Trophoblast cell (in vitro differentiated cells and primary cell): Measurements from ENCODE around the gene SKAP1.

Source experiments
- DNase-seq, 2 donors: peaks; one replicate each; pipeline ENCODE4 v3.0.0-alpha.2; 2016
- H2AFZ ChIP-seq: 2 replicates; pipeline ENCODE4 v1.6.1; 2013; ENCODE audit warnings: low read length, moderate library complexity, mild to moderate bottlenecking; ENCODE audit not compliant: insufficient read depth, poor library complexity
- H2AK5ac ChIP-seq: 2 replicates; pipeline ENCODE4 v1.6.1; 2013; ENCODE audit warnings: mild to moderate bottlenecking, low read length
- H2BK120ac ChIP-seq: 2 replicates; pipeline ENCODE4 v1.6.1; 2013; ENCODE audit warnings: low read length, mild to moderate bottlenecking, moderate library complexity; ENCODE audit not compliant: insufficient read depth, poor library complexity
- H2BK12ac ChIP-seq: 2 replicates; pipeline ENCODE4 v1.6.1; 2013; ENCODE audit warnings: mild to moderate bottlenecking, low read length, moderate library complexity
- H2BK5ac ChIP-seq: 2 replicates; pipeline ENCODE4 v1.6.1; 2013; ENCODE audit warnings: low read length, low read depth, moderate library complexity, mild to moderate bottlenecking; ENCODE audit not compliant: poor library complexity
- H3K14ac ChIP-seq: 2 replicates; pipeline ENCODE4 v1.6.1; 2013; ENCODE audit warnings: mild to moderate bottlenecking, low read length
- H3K18ac ChIP-seq: 2 replicates; pipeline ENCODE4 v1.6.1; 2013; ENCODE audit warnings: mild to moderate bottlenecking, low read length
- H3K23ac ChIP-seq: 2 replicates; pipeline ENCODE4 v1.6.1; 2013; ENCODE audit warnings: low read length
- H3K27ac ChIP-seq: 2 replicates; pipeline ENCODE4 v1.5.1; 2013; ENCODE audit warnings: low read depth, mild to moderate bottlenecking, inconsistent platforms, low read length, moderate library complexity
- H3K27me3 ChIP-seq: 2 replicates; pipeline ENCODE4 v1.6.1; 2013; ENCODE audit warnings: inconsistent platforms, mild to moderate bottlenecking, low read length, moderate library complexity; ENCODE audit not compliant: insufficient read depth
- H3K36me3 ChIP-seq, 2 experiments: 1 replicate in 1 of 2; 2 replicates in 1 of 2; pipeline ENCODE4 v1.6.1; 2013; ENCODE audit warnings: low read length in 2 of 2, mild to moderate bottlenecking in 2 of 2, moderate library complexity in 1 of 2; ENCODE audit not compliant: insufficient read depth in 2 of 2, control insufficient read depth in 1 of 2
- H3K4ac ChIP-seq: 2 replicates; pipeline ENCODE4 v1.6.1; 2013; ENCODE audit warnings: low read depth, mild to moderate bottlenecking, low read length, moderate library complexity
- H3K4me1 ChIP-seq, 2 experiments: 1 replicate in 1 of 2; 2 replicates in 1 of 2; pipeline ENCODE4 v1.6.1; 2013; ENCODE audit warnings: low read length in 2 of 2, mild to moderate bottlenecking in 2 of 2, moderate library complexity in 1 of 2; ENCODE audit not compliant: insufficient read depth in 2 of 2, control insufficient read depth in 1 of 2
- H3K4me2 ChIP-seq: 2 replicates; pipeline ENCODE4 v1.6.1; 2013; ENCODE audit warnings: inconsistent platforms, mild to moderate bottlenecking, low read length, moderate library complexity
- H3K4me3 ChIP-seq: 2 replicates; pipeline ENCODE4 v1.5.1; 2013; ENCODE audit warnings: mild to moderate bottlenecking, low read depth, low read length, inconsistent platforms
- H3K79me1 ChIP-seq: one replicate; pipeline ENCODE4 v1.6.1; 2013; ENCODE audit warnings: low read length
- H3K79me2 ChIP-seq: 2 replicates; pipeline ENCODE4 v1.6.1; 2013; ENCODE audit warnings: low read length, mild to moderate bottlenecking; ENCODE audit not compliant: control insufficient read depth, insufficient read depth, poor library complexity
- H3K9ac ChIP-seq: 2 replicates; pipeline ENCODE4 v1.6.1; 2013; ENCODE audit warnings: mild to moderate bottlenecking, low read length
- H3K9me3 ChIP-seq: 2 replicates; pipeline ENCODE4 v1.6.1; 2013; ENCODE audit warnings: low read depth, mild to moderate bottlenecking, control low read depth, inconsistent platforms, low read length; ENCODE audit not compliant: insufficient read depth
- H4K12ac ChIP-seq: 2 replicates; pipeline ENCODE4 v1.6.1; 2013; ENCODE audit warnings: low read depth, mild to moderate bottlenecking, low read length, moderate library complexity
- H4K8ac ChIP-seq: 2 replicates; pipeline ENCODE4 v1.6.1; 2013; ENCODE audit warnings: low read depth, mild to moderate bottlenecking, low read length, moderate library complexity
- H4K91ac ChIP-seq: one replicate; pipeline ENCODE4 v1.6.1; 2013; ENCODE audit warnings: low read depth, mild to moderate bottlenecking, low read length, moderate library complexity
- WGBS: extraction: QIAGEN DNeasy Blood & Tissue Kit; methylation state at CpG from one replicate; pipeline ENCODE4 v1.1.7; 2013; ENCODE audit warnings: missing lambda C conversion rate; ENCODE audit not compliant: insufficient read length, insufficient coverage; ENCODE audit errors: extremely low coverage; 5-methylcytosine and 5-hydroxymethylcytosine counted together

SKAP1 gene

GRCh38 chr17:48139944-48140343 lies 290.1 kb downstream of the SKAP1 start:
- Histone ChIP-seq H2BK12ac (no peak overlapping the region), H3K79me1 (no peaks in the 10 kb centered on the region), H3K14ac (no peak overlapping the region), H3K4me2 (no peak overlapping the region), H4K91ac (no peak overlapping the region), H2BK120ac (no peak overlapping the region), H3K23ac (no peak overlapping the region), H2AFZ (no peak overlapping the region), H3K36me3 (no peaks in the 10 kb centered on the region), H3K9me3 (no peaks in the 10 kb centered on the region), H3K4ac (no peak overlapping the region), H3K18ac (no peak overlapping the region), H4K8ac (no peak overlapping the region), H2BK5ac (no peak overlapping the region), H2AK5ac (no peak overlapping the region), H3K79me2 (no peaks in the 10 kb centered on the region), H3K4me3 (no peak overlapping the region), H3K27ac (no peak overlapping the region), H3K27me3 (no peaks in the 10 kb centered on the region), H3K4me1 (no peaks in the 10 kb centered on the region), H4K12ac (no peak overlapping the region), H3K9ac (no peak overlapping the region)
- WGBS, result no CpG with 5 or more reads among the region's 2 CpGs
- DNase-seq, result peak in 1 of 2 donors; percentile 31

DNA sequence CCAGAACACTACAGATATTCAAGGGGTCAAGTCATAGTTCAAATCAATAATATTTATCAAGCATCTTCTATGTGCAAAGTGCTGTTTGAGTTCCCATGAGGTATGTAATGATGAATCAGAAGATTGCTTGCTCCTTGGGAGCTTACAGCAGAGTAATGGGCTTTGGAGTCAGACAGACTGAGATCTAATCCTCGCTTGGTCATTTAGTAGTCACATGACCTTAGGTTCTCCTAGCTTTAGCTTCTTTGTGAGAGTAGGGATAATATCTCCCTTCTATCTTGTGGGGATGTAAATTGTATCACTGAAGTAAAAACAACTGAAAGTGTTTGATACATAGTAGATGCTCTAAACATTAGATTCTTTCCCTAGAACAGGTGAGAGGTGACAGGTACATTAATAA lies 292.4 kb downstream of the SKAP1 start:
- Histone ChIP-seq H4K12ac (no peak overlapping the region), H3K4me3 (no peak overlapping the region), H2AFZ (no peak overlapping the region), H3K27ac (no peak overlapping the region), H3K79me2 (no peaks in the 10 kb centered on the region), H3K4me2 (no peak overlapping the region), H4K91ac (no peak overlapping the region), H3K79me1 (no peaks in the 10 kb centered on the region), H2BK120ac (no peak overlapping the region), H3K14ac (no peak overlapping the region), H3K9me3 (no peaks in the 10 kb centered on the region), H3K4me1 (no peaks in the 10 kb centered on the region), H2AK5ac (no peak overlapping the region), H4K8ac (no peak overlapping the region), H3K27me3 (no peaks in the 10 kb centered on the region), H3K9ac (no peak overlapping the region), H3K18ac (no peak overlapping the region), H3K4ac (no peak overlapping the region), H2BK5ac (no peak overlapping the region), H3K23ac (no peak overlapping the region), H2BK12ac (no peak overlapping the region), H3K36me3 (no peaks in the 10 kb centered on the region)
- DNase-seq, result no peak
- no CpG with 5 or more reads among the region's 1 CpG for WGBS

- Histone ChIP-seq H2BK12ac (no peak overlapping the region), H2BK5ac (no peak overlapping the region), H4K12ac (no peak overlapping the region), H3K36me3 (no peaks in the 10 kb centered on the region), H3K79me1 (no peaks in the 10 kb centered on the region), H3K4me2 (no peak overlapping the region), H2AK5ac (no peak overlapping the region), H3K27ac (no peak overlapping the region), H3K9ac (no peak overlapping the region), H3K27me3 (no peaks in the 10 kb centered on the region), H3K14ac (no peak overlapping the region), H4K8ac (no peak overlapping the region), H3K18ac (no peak overlapping the region), H3K23ac (no peak overlapping the region), H3K4ac (no peak overlapping the region), H3K4me3 (no peak overlapping the region), H2BK120ac (no peak overlapping the region), H2AFZ (no peak overlapping the region), H3K9me3 (no peaks in the 10 kb centered on the region), H3K4me1 (no peaks in the 10 kb centered on the region), H3K79me2 (no peaks in the 10 kb centered on the region), H4K91ac (no peak overlapping the region)
- no CpG with 5 or more reads among the region's 3 CpGs for WGBS
- DNase-seq, result no peak
These were observed 295.0 kb downstream of the SKAP1 start for GRCh38 chr17:48134912-48135480.

DNA sequence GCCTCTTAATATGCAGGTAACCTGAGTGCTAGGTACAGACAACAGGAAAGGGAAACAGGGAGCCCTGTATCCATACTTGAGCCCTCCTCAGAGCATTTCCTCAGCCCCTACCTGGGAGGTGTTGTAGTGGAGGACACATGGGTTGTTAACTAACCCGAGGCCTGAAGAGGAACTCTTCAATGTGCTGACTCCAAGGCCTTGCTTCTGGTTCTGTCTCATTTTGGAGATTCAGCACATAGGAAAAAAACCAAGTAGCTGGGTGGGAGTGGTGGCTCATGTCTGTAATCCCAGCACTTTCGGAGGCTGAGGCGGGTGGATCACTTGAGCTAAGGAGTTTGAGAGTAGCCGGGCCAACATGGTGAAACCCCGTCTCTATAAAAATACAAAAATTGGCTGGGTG lies 297.6 kb downstream of the SKAP1 start:
- Histone ChIP-seq H3K79me2 (no peaks in the 10 kb centered on the region), H3K4me2 (no peak overlapping the region), H3K9me3 (no peaks in the 10 kb centered on the region), H2BK5ac (no peak overlapping the region), H3K14ac (no peak overlapping the region), H3K27ac (no peak overlapping the region), H3K27me3 (no peaks in the 10 kb centered on the region), H3K9ac (no peak overlapping the region), H3K18ac (no peak overlapping the region), H3K23ac (no peak overlapping the region), H3K4ac (no peak overlapping the region), H2BK12ac (no peak overlapping the region), H4K91ac (no peak overlapping the region), H4K8ac (no peak overlapping the region), H2AFZ (no peak overlapping the region), H2BK120ac (no peak overlapping the region), H4K12ac (no peak overlapping the region), H2AK5ac (no peak overlapping the region), H3K36me3 (peaks cover 0 to 3% of the 10 kb centered on the region in 2 experiments), H3K4me3 (no peak overlapping the region), H3K79me1 (no peaks in the 10 kb centered on the region), H3K4me1 (peaks cover 3 to 4% of the 10 kb centered on the region in 2 experiments)
- WGBS, result no CpG with 5 or more reads among the region's 5 CpGs
- DNase-seq, result no peak
